Measurements from ENCODE around the gene MOCS1.

Gene MOCS1

GRCh38 chr6:39899554-39900295 is 34.5 kb downstream of the MOCS1 start:
- DNase-seq, result no peak

GRCh38 chr6:39898625-39899024 is 35.6 kb downstream of the MOCS1 start:
- DNase-seq, result no peak

- no peak for DNase-seq
Observed at GRCh38 chr6:39897698-39898097, 36.6 kb downstream of the MOCS1 start.

DNA sequence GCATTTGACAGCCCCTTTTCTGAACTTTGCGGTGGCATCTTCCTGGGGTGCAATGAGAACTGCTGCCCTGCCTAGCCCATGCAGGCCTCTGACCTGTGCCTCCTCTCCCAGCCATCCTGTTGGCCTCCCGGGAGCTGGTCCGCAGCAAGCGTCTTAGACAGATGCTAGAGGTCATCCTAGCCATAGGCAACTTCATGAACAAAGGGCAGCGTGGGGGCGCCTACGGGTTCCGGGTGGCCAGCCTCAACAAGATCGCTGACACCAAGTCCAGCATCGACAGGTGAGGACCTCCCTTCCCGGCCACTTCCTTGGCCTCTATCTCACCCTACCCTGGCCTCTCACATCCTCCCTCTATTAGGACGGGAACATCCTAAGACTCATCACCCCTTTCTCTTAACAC is 37.6 kb downstream of the MOCS1 start:
- no peak for DNase-seq

- DNase-seq, result no peak
Observed at GRCh38 chr6:39893286-39893685, 41.0 kb downstream of the MOCS1 start.

DNA sequence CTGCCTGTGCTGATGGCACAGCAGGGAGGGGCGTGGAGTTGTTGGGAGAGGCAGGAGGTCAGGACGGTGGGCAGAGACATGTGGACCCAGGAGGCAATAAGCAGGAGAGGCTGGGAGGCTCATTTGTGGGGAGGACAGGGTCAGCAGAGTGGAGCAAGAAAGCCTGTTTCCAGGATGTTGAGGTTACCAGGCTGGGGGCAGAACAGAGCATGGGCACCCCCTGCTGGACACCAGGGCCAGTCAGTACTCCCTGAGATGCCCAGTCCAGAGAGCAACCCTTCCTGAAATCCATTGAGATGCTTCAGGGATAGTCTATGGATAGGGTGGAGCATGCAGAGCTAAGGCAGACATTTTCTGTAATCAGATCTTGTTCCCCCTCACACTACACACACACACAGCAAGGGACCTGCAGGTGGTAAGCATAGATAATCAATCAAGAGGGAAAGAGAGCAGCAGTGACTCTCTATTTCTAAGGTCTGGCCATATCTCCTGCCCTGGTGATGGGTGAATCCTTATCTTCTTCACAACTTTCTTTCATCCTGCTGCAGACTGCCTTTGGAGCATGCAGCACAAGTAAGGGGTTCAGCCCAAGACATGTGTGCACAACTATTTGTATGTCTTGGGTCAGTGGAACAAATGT is 41.7 kb downstream of the MOCS1 start:
- peak; percentile 27 for DNase-seq

DNA sequence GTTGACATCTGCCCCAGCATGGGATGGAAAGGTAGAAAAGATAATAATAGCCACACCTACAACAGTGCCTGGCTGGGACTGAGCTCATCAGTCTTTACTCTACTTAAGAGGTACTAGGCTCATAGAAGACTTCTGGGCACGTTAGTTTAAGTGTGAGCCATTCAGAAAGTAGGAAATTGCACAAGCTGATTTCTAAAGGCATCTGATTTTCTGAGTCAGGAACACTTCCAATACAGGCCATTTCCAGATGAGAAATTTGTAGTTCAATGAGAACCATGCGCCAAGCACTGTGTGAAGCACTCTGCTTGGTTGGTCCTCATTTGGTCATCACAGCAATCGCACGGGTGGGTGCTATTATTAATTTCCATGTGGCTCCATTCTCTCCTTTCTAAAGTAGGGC is 42.3 kb downstream of the MOCS1 start:
- DNase-seq, result no peak

- no peak for DNase-seq
Observed at GRCh38 chr6:39891353-39891752, 42.9 kb downstream of the MOCS1 start.

- DNase-seq, result no peak
Observed at GRCh38 chr6:39889229-39889628, 45.0 kb downstream of the MOCS1 start.

DNA sequence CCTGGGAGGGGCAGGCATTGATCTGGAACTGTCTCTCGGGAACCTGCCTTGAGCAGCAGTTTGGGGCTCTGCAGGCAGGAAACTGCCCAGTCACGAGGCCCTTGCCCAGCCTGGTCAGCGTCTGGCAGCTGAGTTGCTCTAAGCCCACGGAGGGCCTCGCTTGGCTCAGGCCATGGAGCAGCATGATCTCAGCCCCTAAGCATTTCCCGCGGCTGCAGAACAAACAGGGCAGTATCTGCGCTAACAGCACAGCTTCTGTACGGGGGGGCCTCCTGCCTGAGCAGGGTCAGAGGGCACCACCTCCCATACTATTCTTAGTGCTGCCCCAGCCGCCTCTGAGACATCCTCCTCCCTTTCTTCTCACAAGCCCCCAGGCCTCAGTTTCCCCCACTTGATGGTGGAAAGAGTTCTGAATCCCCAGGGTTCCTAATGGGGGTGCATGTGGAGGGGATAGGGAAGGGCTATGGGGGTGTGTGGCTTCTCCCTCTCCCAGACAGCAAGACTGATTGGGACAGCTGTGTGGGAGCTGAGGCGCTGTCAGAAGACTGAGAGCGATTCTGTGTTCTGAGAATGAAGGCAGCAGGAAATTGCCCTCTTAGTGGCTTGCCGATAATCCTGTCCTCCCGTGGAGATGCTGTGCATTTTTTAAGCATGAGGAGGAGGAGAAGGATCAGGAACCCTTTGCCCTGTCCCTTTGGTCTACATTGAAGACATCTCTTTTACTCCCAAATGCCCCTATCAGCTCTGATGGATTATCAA is 46.4 kb downstream of the MOCS1 start:
- DNase-seq, result no peak

DNA sequence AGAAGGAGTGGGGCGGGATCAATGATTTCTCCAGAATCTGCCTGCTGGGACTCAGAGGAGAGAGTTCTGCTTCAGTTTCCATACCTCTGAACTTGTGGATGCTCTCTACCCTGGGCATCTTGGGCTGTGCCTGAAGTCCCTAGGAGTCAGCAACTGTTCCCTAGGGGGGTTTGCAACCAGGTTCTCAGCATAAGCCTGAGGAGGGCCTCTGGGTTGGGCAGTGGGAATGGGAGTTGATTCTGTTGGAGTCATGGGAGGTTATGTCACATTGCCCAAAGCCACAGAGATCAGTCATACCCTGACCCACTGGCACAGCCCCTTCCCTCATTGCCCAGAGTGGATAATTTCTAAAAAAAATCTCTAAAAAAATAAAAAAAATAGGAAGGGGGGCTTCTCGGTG is 47.4 kb downstream of the MOCS1 start:
- DNase-seq, result no peak

DNA sequence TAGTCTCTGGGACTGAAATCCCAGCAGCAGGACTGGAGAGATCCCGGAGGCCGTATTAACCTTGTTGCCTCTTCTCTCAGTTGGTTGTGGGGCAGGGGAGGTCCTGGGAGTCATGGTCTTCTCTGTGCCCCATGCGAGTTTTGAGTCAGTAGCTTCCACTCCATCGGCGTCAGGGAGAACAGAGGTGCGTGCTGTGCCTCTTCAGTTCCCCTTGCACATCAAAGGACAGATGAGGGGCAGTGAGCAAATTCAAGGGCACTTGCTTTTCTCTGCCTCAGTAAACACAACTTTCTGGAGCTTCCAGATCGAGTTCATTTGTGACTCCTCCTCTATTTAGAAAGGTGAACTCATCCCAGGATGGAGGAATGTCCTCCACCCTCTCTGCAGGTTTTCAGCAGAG is 48.6 kb downstream of the MOCS1 start:
- no peak for DNase-seq

GRCh38 chr6:39884696-39885095 is 49.6 kb downstream of the MOCS1 start:
- DNase-seq, result no peak

DNA sequence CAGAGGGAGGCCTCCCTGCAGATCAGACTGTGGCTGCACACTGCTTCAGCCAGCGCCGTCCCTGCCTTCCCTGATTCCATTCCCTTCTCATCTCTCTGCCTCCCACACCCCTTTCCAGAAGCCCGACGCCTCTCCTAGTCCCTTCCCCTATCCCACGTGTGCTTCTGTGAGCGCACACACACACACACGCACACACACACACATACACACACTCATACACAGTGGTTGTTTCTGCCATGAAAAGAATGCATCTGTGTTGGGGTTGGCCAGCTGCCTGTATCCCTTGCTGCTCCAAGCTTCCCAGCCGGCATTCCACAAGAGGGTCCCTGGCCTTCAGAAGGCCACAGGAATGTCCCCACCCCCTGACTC is 51.7 kb downstream of the MOCS1 start:
- DNase-seq, result no peak

DNA sequence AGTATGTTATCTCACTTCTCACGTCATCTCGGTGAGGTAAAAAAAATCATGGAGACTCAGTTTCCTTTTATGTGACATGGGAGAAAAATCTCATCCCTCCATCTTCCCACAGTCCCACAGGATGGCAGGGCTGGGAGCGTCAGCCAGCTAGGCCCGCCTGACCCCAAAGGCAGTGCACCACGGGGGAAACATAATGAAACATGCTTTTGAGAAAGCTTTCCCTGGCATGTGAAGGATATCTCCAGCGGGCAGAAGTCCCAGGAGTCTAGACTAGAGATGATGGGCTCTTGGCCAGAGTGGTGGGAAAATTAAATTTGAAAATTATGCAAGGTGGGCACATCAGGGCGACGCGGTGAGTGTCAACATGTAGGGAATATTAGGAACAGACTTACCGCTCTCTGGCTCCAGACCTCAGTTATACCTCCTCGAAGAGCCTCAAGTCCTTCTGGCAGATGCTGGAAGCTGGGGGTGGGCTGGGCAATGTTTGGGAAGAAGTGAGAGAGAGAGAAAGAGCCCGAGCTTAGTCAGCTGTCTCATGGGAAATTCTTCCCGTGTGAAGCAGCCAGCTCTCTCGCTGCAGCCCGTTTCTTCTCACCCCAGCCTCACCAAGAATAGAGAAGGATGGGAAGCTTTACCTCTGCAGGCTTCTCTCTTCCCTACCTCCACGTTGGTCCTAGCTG is 52.3 kb downstream of the MOCS1 start:
- DNase-seq, result no peak

DNA sequence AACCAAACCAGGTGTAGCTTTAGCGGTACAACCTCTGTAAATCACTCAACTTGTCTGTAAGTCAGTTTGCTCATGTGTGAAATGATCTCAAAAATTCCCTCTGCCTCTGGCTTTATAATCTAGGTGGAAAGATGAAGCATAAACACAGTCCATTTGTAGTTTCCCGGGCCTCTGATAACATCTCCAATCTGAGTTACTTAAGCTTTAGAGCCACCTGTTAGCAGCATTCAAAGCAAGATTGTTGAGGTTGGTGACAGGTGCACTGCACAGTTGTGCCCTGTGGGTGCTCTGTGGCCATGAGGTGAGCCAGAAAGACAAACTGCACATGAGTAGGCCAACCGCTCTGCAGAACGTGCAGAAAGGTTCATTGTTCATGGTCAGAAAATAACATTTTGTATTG is 53.7 kb downstream of the MOCS1 start:
- no peak for DNase-seq

DNA sequence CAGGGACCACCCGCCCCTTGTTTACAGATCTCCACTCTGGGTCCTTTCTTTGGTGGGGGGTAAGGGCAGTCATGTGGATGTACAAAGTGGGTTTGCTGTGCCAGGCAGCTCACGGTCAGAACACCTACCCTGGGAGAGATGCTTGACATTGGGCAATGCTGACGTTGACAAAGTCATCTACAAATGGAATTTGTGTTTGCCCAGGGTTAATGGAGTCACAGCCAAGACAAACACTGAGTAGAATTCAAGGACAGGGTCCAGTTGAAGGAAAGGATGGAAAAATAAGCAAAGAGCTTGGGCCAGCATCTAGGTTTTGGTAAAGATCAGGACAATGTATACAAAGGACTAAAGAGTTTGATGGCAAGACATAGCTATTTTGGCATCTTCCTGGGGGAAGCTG is 54.7 kb downstream of the MOCS1 start:
- DNase-seq, result no peak

DNA sequence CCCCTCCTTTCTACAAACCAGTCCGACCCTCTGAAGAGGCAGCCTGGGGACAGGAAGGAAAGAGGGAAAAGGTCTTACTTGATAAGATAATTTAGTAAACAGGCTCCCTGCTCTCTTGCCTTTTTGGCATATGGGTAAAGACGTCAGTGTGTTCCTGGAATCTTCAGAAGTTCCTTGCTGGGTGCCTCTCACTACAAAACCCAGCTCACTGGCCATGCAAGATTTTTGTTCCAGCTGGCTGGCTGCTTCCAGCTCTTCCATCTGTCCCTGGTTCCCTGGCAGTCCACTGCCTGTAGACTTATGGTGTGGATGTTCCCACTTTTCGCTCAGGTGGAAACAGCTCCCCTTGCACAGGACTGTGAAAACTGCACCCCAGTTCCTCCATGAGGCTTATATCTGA is 57.4 kb downstream of the MOCS1 start:
- DNase-seq, result no peak

DNA sequence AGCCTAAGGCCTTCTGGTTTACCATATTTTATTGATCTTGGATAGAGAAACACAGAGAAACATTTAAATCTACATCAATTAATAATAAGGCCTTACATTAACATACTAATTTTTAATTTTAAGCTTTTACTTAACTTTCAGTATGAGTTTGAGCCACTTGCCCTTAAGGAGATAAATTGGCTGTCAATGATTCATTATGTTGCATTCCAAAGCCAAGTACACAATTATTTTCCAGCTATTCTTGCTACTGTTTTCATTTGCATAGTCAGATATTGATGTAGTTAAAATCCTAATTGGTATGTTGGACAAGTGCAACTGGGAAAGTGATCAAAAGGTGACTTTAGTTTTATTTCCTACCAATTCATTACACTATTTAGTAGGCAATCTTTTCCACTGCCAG is 58.2 kb downstream of the MOCS1 start:
- DNase-seq, result no peak

GRCh38 chr6:39873439-39873838 is 60.8 kb downstream of the MOCS1 start:
- no peak for DNase-seq

- no peak for DNase-seq
Observed at GRCh38 chr6:39870950-39871349, 63.3 kb downstream of the MOCS1 start.

GRCh38 chr6:39867592-39867991 is 66.7 kb downstream of the MOCS1 start:
- no peak for DNase-seq

DNA sequence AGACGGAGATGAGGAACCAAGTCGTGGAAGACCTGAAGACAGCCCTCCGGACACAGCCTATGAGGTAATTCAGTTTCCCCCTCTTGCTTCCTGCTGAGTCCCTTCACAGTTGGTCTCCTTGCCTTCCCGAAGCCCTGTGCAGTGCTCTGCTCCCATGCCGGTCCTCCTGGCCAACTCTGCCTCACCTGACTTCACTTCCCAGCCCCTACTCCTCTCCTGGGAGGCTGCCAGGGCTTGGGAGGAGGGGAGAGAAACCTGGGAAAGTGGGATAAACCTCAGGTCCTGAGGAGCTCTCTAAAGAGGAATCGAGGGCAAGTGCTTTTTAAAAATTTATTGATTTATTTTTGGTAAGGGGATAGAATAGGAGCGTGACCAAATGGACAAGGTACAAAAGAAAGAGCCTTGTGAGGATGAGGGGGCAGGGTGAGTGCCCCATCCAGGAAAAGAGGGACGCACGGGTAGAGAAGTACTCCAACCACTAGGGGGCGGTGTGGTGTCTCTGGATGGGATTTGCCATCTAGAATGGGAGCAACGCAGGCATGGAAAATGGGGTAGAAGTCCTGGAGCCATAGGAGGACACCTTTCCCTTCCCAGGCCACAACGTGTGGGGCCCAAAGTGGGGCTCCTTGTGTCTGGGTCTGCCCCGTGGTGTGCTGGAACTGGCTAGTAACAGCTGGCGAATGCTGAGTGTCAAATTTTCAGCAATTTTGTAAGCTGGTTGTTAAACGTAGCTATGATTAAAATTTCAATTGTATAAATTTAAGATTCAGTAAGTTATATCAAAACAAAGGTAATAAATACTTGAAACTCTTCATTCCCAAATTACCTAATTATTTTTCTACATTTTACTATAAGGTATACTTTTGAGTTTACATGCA is 69.0 kb downstream of the MOCS1 start:
- peak; percentile 58 for DNase-seq

Measured in hematopoietic multipotent progenitor cell treated with erythropoietin and hydrocortisone succinate and interleukin-3 and kit ligand, for 8 days (in vitro differentiated cells).